H9 (cell line): ENCODE measurements around the gene ALDH5A1. TPM values are rescaled to one million over a fixed set of nuclear protein-coding genes. Genes with fewer than 3 reads are reported as not detected.

Source experiments
- DNase-seq: peaks from one replicate; pipeline ENCODE4 v3.0.0-alpha.2; 2017
- H2AFZ ChIP-seq: one replicate; pipeline ENCODE4 v1.6.1; 2013; ENCODE audit warnings: mild to moderate bottlenecking, low read length, control low read depth, moderate library complexity
- H2AK5ac ChIP-seq: 2 replicates; pipeline ENCODE4 v1.6.1; 2013; ENCODE audit warnings: low read length, control low read depth, mixed read lengths; ENCODE audit not compliant: insufficient read length
- H2BK120ac ChIP-seq: one replicate; pipeline ENCODE4 v1.6.1; 2013; ENCODE audit warnings: low read depth, mild to moderate bottlenecking, low read length, control low read depth, inconsistent platforms; ENCODE audit not compliant: poor library complexity, severe bottlenecking
- H2BK12ac ChIP-seq: 2 replicates; pipeline ENCODE4 v1.6.1; 2013; ENCODE audit warnings: low read length, control low read depth, mixed read lengths, low read depth; ENCODE audit not compliant: insufficient read length
- H2BK15ac ChIP-seq: 2 replicates; pipeline ENCODE4 v1.6.1; 2013; ENCODE audit warnings: low read depth, low read length, control low read depth
- H2BK20ac ChIP-seq: one replicate; pipeline ENCODE4 v1.6.1; 2013; ENCODE audit warnings: low read depth, mild to moderate bottlenecking, low read length, control low read depth, inconsistent platforms; ENCODE audit not compliant: poor library complexity, severe bottlenecking
- H2BK5ac ChIP-seq: 2 replicates; pipeline ENCODE4 v1.6.1; 2013; ENCODE audit warnings: low read length, control low read depth, mixed read lengths; ENCODE audit not compliant: insufficient read length
- H3K14ac ChIP-seq: 2 replicates; pipeline ENCODE4 v1.6.1; 2013; ENCODE audit warnings: low read length, control low read depth; ENCODE audit not compliant: insufficient read depth
- H3K18ac ChIP-seq: 2 replicates; pipeline ENCODE4 v1.6.1; 2013; ENCODE audit warnings: low read depth, mild to moderate bottlenecking, mixed read lengths, low read length, control low read depth; ENCODE audit not compliant: insufficient read length
- H3K23ac ChIP-seq: 2 replicates; pipeline ENCODE4 v1.6.1; 2013; ENCODE audit warnings: low read length, control low read depth, mixed read lengths, low read depth; ENCODE audit not compliant: insufficient read length
- H3K23me2 ChIP-seq: 2 replicates; pipeline ENCODE4 v1.6.1; 2013; ENCODE audit warnings: low read depth, mild to moderate bottlenecking, mixed read lengths, low read length, control low read depth; ENCODE audit not compliant: insufficient read length, poor library complexity, severe bottlenecking
- H3K27ac ChIP-seq: 2 replicates; pipeline ENCODE4 v1.5.1; 2013; ENCODE audit warnings: low read length, control low read depth, mixed read lengths, low read depth; ENCODE audit not compliant: insufficient read length
- H3K27me3 ChIP-seq: 2 replicates; pipeline ENCODE4 v1.6.1; 2013; ENCODE audit warnings: low read length, control low read depth, inconsistent platforms; ENCODE audit not compliant: insufficient read depth
- H3K4ac ChIP-seq: 2 replicates; pipeline ENCODE4 v1.6.1; 2013; ENCODE audit warnings: low read depth, mild to moderate bottlenecking, control low read depth, inconsistent platforms, low read length, moderate library complexity
- H3K4me1 ChIP-seq: 2 replicates; pipeline ENCODE4 v1.6.1; 2013; ENCODE audit warnings: low read length, control low read depth, inconsistent platforms; ENCODE audit not compliant: insufficient read depth
- H3K4me2 ChIP-seq: 2 replicates; pipeline ENCODE4 v1.6.1; 2013; ENCODE audit warnings: low read length, control low read depth, mixed read lengths; ENCODE audit not compliant: insufficient read length, insufficient read depth
- H3K56ac ChIP-seq: 2 replicates; pipeline ENCODE4 v1.6.1; 2013; ENCODE audit warnings: low read depth, mild to moderate bottlenecking, mixed read lengths, low read length, control low read depth; ENCODE audit not compliant: insufficient read length
- H3K79me1 ChIP-seq: 2 replicates; pipeline ENCODE4 v1.6.1; 2013; ENCODE audit warnings: low read depth, mild to moderate bottlenecking, moderate library complexity, low read length, control low read depth, inconsistent platforms; ENCODE audit not compliant: insufficient read depth, poor library complexity, severe bottlenecking
- H3K79me2 ChIP-seq: 2 replicates; pipeline ENCODE4 v1.6.1; 2013; ENCODE audit warnings: low read length, control low read depth, inconsistent platforms; ENCODE audit not compliant: insufficient read depth
- H3K9ac ChIP-seq: 2 replicates; pipeline ENCODE4 v1.6.1; 2013; ENCODE audit warnings: low read length, control low read depth, mixed read lengths; ENCODE audit not compliant: insufficient read length; ENCODE audit errors: extremely low read depth
- H3K9me3 ChIP-seq: one replicate; pipeline ENCODE4 v1.6.1; 2013; ENCODE audit warnings: low read depth, low read length, inconsistent platforms; ENCODE audit not compliant: control insufficient read depth
- H3T11ph ChIP-seq: one replicate; pipeline ENCODE4 v1.6.1; 2013; ENCODE audit warnings: mild to moderate bottlenecking, low read length, control low read depth, inconsistent platforms
- H4K20me1 ChIP-seq: one replicate; pipeline ENCODE4 v1.6.1; 2013; ENCODE audit not compliant: control insufficient read depth, insufficient read length, insufficient read depth
- H4K5ac ChIP-seq: 2 replicates; pipeline ENCODE4 v1.6.1; 2013; ENCODE audit warnings: low read depth, mild to moderate bottlenecking, mixed read lengths, low read length, control low read depth; ENCODE audit not compliant: insufficient read length
- H4K8ac ChIP-seq: replicated peaks from 2 replicates; pipeline ENCODE4 v1.6.1; 2013; ENCODE audit warnings: low read length, control low read depth, mixed read lengths, low read depth; ENCODE audit not compliant: insufficient read length
- H4K91ac ChIP-seq: 2 replicates; pipeline ENCODE4 v1.6.1; 2013; ENCODE audit warnings: low read depth, mild to moderate bottlenecking, moderate library complexity, mixed read lengths, low read length, control low read depth; ENCODE audit not compliant: insufficient read length
- H3K27ac Mint-ChIP-seq, 3 experiments: 2 replicates in 2 of 3; 3 replicates in 1 of 3; pipeline ENCODE4 v1.8.0; 2020 to 2021; ENCODE audit warnings: mixed read lengths in 3 of 3, mild to moderate bottlenecking in 1 of 3, moderate library complexity in 1 of 3
- H3K27me3 Mint-ChIP-seq: 2 replicates; pipeline ENCODE4 v1.8.0; 2021; ENCODE audit warnings: low read depth, mild to moderate bottlenecking, moderate library complexity, mixed read lengths
- H3K36me3 Mint-ChIP-seq, 3 experiments: 2 replicates in 2 of 3; 3 replicates in 1 of 3; pipeline ENCODE4 v1.8.0; 2020 to 2021; ENCODE audit warnings: low read depth in 3 of 3, mixed read lengths in 3 of 3; ENCODE audit not compliant: insufficient read depth in 1 of 3
- H3K4me1 Mint-ChIP-seq, 2 experiments: 2 replicates each; pipeline ENCODE4 v1.8.0; 2020; ENCODE audit warnings: mixed read lengths in 2 of 2
- H3K4me3 Mint-ChIP-seq, 2 experiments: 2 replicates in 1 of 2; 3 replicates in 1 of 2; pipeline ENCODE4 v1.8.0; 2020 to 2021; ENCODE audit warnings: mild to moderate bottlenecking in 2 of 2, mixed read lengths in 2 of 2, moderate library complexity in 1 of 2
- H3K9me3 Mint-ChIP-seq, 2 experiments: 2 replicates in 1 of 2; 3 replicates in 1 of 2; pipeline ENCODE4 v1.8.0; 2020; ENCODE audit warnings: mild to moderate bottlenecking in 2 of 2, mixed read lengths in 2 of 2, moderate library complexity in 1 of 2
- WGBS: extraction: QIAGEN DNeasy Blood & Tissue Kit; methylation state at CpG from one replicate; pipeline ENCODE4 v1.1.7; 2013; ENCODE audit warnings: missing lambda C conversion rate, low lambda C conversion rate, mixed read lengths; ENCODE audit not compliant: insufficient read length; ENCODE audit errors: extremely low coverage; 5-methylcytosine and 5-hydroxymethylcytosine counted together
- total RNA-seq: library from RNA; stranded (reverse); gene quantifications from 2 replicates; pipeline ENCODE4 v1.2.1, GENCODE V29; 2021
- TF ChIP-seq, protein P1 (sequence below): fragments of 200-600 bp; sonication (generic); conservative IDR thresholded peaks from 3 replicates; pipeline ENCODE4 v1.8.0; 2021; ENCODE audit warnings: antibody characterized with exemption, mild to moderate bottlenecking

ALDH5A1 gene
- total RNA-seq, 1 experiment from 2014 or later = 5.4 TPM

DNA sequence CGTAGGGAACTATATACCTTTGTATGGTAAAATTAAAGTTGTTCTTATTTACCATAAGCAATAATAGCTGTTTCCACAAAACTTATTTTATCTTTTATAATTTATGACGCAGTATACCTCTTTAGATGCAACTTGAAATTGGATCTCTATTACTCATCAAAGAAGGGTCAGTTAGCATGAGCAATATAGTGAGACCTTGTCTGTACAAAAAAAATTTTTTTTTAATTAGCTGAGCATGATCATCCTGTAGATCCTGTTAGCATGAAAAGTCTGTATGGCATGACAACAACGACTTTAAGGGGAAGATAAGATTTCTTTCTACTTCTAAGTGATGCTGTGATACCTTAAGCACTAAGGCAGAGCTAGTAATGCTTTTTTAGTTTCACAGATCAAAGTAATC, 5.9 kb downstream of the ALDH5A1 start:
- no peak overlapping the region for H3K56ac ChIP-seq
- H3K4me2 ChIP-seq = no peak overlapping the region
- no peak overlapping the region for H2BK12ac ChIP-seq
- no peak overlapping the region for H3K4ac ChIP-seq
- no peak overlapping the region for H4K91ac ChIP-seq
- H2AK5ac ChIP-seq = no peak overlapping the region
- WGBS = no CpG with 5 or more reads among the region's 3 CpGs
- H4K20me1 ChIP-seq = no peaks in the 10 kb centered on the region
- H3K14ac ChIP-seq = no peak overlapping the region
- H3K4me1 ChIP-seq = peaks cover 2% of the 10 kb centered on the region; the same call in 1 of the 2 replicates
- no peak overlapping the region for H3K23ac ChIP-seq
- DNase-seq = no peak
- Mint-ChIP-seq H3K9me3 (peaks cover 0 to 9% of the 10 kb centered on the region in 2 experiments; a peak in 3 of 5 replicates), H3K4me1 (peaks cover 12% of the 10 kb centered on the region in 2 experiments), H3K4me3 (no peak overlapping the region), H3K27ac (no peak overlapping the region), H3K36me3 (peaks cover 3 to 15% (median 14%) of the 10 kb centered on the region in 3 experiments; a peak in 6 of 7 replicates), H3K27me3 (peaks cover 19% of the 10 kb centered on the region)
- no peaks in the 10 kb centered on the region for H3K79me1 ChIP-seq
- TF ChIP-seq, protein P1, sequence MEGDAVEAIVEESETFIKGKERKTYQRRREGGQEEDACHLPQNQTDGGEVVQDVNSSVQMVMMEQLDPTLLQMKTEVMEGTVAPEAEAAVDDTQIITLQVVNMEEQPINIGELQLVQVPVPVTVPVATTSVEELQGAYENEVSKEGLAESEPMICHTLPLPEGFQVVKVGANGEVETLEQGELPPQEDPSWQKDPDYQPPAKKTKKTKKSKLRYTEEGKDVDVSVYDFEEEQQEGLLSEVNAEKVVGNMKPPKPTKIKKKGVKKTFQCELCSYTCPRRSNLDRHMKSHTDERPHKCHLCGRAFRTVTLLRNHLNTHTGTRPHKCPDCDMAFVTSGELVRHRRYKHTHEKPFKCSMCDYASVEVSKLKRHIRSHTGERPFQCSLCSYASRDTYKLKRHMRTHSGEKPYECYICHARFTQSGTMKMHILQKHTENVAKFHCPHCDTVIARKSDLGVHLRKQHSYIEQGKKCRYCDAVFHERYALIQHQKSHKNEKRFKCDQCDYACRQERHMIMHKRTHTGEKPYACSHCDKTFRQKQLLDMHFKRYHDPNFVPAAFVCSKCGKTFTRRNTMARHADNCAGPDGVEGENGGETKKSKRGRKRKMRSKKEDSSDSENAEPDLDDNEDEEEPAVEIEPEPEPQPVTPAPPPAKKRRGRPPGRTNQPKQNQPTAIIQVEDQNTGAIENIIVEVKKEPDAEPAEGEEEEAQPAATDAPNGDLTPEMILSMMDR = no peak
- H4K5ac ChIP-seq = no peak overlapping the region
- no peak overlapping the region for H3K9ac ChIP-seq
- no peak overlapping the region for H3K27ac ChIP-seq
- no peak overlapping the region for H3K18ac ChIP-seq
- no peak overlapping the region for H2BK15ac ChIP-seq
- no peak overlapping the region for H2AFZ ChIP-seq
- no peaks in the 10 kb centered on the region; the same call in 1 of the 2 replicates for H3K27me3 ChIP-seq
- no peak overlapping the region for H3T11ph ChIP-seq
- no peak overlapping the region for H2BK5ac ChIP-seq
- H2BK20ac ChIP-seq = no peak overlapping the region
- no peak overlapping the region for H4K8ac ChIP-seq
- H2BK120ac ChIP-seq = no peak overlapping the region
- peaks cover 1% of the 10 kb centered on the region for H3K23me2 ChIP-seq
- H3K9me3 ChIP-seq = no peaks in the 10 kb centered on the region
- no peaks in the 10 kb centered on the region for H3K79me2 ChIP-seq
